GM20000 (cell line): ENCODE data around the gene AMH.

Experiments used
- DNase-seq: peaks from one replicate; pipeline ENCODE4 v3.0.0; 2012; ENCODE audit warnings: low spot score
- CTCF ChIP-seq: IDR thresholded peaks from 2 replicates; pipeline ENCODE4 v1.5.1; 2012; ENCODE audit warnings: mild to moderate bottlenecking, control low read depth; ENCODE audit errors: extremely low read depth, missing control alignments

The AMH gene

GRCh38 chr19:2253106-2254063 lies 4.3 kb downstream of the AMH start:
- DNase-seq, result peak; percentile 79
- TF ChIP-seq CTCF, result peak; percentile 24

DNA sequence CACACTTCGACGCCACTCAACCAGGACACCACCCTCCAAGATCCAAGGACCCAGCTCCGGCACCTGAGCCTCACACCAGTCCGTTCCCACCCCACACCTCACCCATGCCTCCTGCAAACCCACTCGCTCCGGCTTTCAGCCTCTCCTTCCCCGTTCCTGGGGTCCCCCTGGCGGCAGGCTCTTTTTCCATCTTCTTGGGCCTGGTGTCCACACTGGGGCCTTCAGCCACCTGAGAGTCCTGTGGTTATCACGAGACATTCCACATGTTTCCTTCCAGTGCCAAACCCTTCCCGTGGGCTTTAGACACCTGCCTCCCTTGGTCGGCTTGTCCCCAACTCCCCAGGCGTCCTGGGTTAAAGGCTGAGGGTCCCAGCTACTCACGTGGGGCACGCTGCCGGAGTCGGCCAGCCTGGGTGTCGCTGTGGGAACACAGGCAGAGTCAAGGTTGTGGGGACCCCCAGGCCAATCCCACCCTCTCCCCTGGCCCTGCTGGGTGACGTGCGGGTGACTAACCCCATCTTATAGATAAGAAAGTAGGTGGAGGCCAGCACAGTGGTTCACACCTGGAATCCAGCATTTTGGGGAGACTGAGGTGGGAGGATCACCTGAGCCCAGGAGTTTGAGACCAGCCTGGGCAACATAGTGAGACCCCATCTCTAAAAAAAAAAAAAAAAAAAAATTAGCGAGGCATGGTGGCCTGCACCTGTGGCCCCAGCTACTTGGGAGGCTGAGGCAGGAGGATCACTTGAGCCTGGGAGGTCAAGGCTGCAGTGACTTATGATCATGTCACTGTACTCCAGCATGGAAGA lies 5.1 kb downstream of the AMH start:
- TF ChIP-seq CTCF, result no peak
- no peak for DNase-seq

DNA sequence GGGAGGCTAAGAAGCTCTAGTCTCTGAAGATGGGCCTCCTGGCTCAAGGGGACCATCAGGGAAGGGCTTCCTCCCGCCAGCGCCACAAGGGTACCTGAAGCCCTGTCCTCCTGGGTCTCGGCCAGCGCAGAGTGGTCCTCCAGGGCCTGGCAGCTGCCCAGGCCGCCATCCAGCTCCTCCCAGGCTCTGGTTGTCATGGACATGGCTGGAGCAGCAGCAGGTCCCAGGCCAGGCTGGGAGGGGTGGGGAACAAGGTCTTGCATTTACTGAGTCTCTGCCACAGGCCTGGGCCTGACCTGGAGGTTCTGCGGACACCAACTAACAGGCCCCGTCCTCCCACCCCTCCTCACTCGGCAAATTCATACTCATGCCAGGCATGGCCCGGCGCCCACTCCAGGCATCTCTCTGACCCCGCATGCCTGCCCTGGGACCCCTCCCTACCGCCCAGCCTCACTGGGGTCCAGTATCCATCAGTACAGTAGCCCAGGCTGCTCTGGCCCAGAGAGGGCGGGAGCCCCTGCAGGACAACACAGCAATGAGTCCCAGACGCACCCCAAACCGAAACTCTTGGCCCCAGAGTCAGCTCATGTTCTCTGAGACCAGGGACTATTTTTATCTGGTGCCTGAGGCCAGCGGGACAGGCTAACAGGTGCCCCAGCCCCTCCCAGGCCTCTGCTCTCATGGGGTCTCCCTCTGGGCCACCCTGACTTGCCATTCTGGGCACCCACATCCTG lies 6.2 kb downstream of the AMH start:
- DNase-seq, result peak; percentile 53
- no peak for TF ChIP-seq CTCF

DNA sequence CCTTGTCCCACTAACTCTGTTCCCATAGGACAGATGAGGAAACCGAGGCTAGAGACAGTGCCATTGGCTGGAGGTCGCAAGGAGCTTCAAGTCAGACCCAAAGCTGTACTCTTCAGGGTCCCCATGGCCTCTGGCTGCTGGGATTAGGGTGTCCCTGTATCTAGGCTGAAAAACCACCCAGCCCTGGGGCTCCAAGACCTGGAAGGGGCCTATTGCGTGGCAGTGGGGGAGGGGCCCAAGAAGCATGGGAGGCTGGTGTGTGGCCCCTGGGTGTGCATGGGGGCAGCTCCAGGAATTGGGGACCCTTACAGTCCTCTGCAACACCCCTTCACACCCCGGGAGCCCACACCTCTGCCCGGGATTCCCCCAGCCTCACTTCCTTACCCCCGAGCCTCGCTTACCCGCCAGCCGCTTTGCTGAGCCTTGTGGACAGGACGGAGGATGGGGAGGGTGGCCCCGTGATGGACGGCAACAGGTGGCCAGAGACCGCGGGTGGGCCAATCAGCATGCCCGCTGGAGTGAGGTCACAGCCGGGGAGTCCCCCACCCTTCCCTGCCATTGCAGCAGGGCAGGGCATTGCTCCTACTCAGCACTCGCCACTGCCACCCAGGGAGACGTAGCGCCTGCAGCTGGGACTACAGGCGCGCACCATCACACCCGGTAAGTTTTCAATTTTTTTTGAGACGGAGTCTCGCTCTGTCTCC lies 7.0 kb downstream of the AMH start, which contains the start of gene JSRP1:
Gene JSRP1 (minus strand): TSS at position 436 of the 704 bp plus-strand sequence. CDS start 1,103 bp downstream, outside the sequence.
- peak; percentile 75 for DNase-seq
- TF ChIP-seq CTCF, result no peak

GRCh38 chr19:2259336-2259735 lies 10.2 kb downstream of the AMH start:
- no peak for DNase-seq
- TF ChIP-seq CTCF, result no peak

- TF ChIP-seq CTCF, result no peak
- DNase-seq, result no peak
Measured at GRCh38 chr19:2260341-2260805, 11.2 kb downstream of the AMH start.
